Testis (tissue), 3 donors: ENCODE measurements around the gene ANXA9. TPM values are rescaled to one million over a fixed set of nuclear protein-coding genes. Genes with fewer than 3 reads are reported as not detected.
A peak's percentile ranks its signal among the peaks of the same experiment; 100 is the strongest.

Experiments used
- DNase-seq: peaks from one replicate; pipeline ENCODE4 v3.0.0-alpha.2; 2019
- H3K27ac ChIP-seq, 2 donors: fragments of 200-600 bp; sonication (generic); one replicate each; pipeline ENCODE4 v1.5.1; 2019
- H3K27me3 ChIP-seq: fragments of 200-600 bp; sonication (generic); one replicate; pipeline ENCODE4 v1.5.1; 2019
- H3K36me3 ChIP-seq: fragments of 200-600 bp; sonication (generic); one replicate; pipeline ENCODE4 v1.5.1; 2017; ENCODE audit warnings: low read depth; ENCODE audit errors: missing control alignments
- H3K4me1 ChIP-seq: fragments of 200-600 bp; sonication (generic); one replicate; pipeline ENCODE4 v1.5.1; 2019
- H3K4me3 ChIP-seq, 2 donors: fragments of 200-600 bp; sonication (generic); one replicate each; pipeline ENCODE4 v1.5.1; 2017 to 2019
- H3K9me3 ChIP-seq: fragments of 200-600 bp; sonication (generic); one replicate; pipeline ENCODE4 v1.5.1; 2017
- POLR2A ChIP-seq: fragments of 450-650 bp; IDR thresholded peaks from one replicate; pipeline ENCODE4 v1.6.1; 2017; ENCODE audit warnings: antibody characterized with exemption, mild to moderate bottlenecking, moderate library complexity
- WGBS, 2 donors: methylation state at CpG; one replicate each; pipeline ENCODE4 v1.1.5; 2018; 5-methylcytosine and 5-hydroxymethylcytosine counted together
- intact Hi-C: fragments of 100-400 bp; cut with DNase I; formaldehyde crosslinking; loops from one replicate; pipeline ENCODE4 v1.15.1; 2023; ENCODE audit warnings: low total_unique reads
- polyA plus RNA-seq: library from polyadenylated mRNA; stranded (reverse); fragments of 350-450 nt; fragmentation: Illumina TruSeq; extraction: RNeasy Lipid Tissue Mini Kit (QIAGEN cat#74804); gene quantifications from one replicate; pipeline ENCODE4 v1.2.3, GENCODE V29; 2014; ENCODE audit warnings: low read depth, low replicate concordance; ENCODE audit not compliant: insufficient read depth
- total RNA-seq, 2 donors: library from RNA; depleted of rRNA; stranded (reverse); fragments of >200 nt; gene quantifications; one replicate each; pipeline ENCODE4 v1.2.3, GENCODE V29; 2016
- TF ChIP-seq, protein P1 (sequence below), 3 experiments: fragments of 450-650 bp in 2 of 3; fragments of 200-600 bp in 1 of 3; sonication (generic) in 1 of 3; IDR thresholded peaks; one replicate each; pipeline ENCODE4 v1.5.1; 2016 to 2019; ENCODE audit warnings: antibody characterized with exemption in 3 of 3, mild to moderate bottlenecking in 2 of 3, moderate library complexity in 1 of 3

Gene ANXA9
- total and polyA plus RNA-seq, 3 donors from 2014 or later, result 5.1 to 6.9 (median 5.7) TPM

DNA sequence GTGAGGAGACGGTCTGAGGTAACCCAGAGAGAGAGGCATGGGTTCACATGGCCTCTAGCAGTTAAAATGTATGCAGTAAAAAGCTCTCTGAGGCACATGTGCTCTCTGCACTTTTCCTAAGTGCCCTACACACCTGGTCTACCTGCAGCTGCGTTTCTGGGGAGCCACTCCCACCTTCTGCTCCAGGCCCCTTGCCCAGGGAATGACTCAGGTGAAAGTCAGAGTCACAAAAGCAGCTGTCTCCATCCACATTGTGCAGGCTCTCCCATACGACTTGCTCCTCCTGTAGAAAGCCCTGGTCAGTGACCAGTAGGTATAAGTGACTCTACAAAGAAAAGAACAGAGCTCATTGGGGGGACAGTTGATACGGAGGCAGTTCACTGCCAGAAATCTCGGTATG lies 15.9 kb downstream of the ANXA9 start:
- Histone ChIP-seq H3K4me1 (peaks cover 5% of the 10 kb centered on the region), H3K36me3 (no peaks in the 10 kb centered on the region), H3K4me3 (no peak overlapping the region), H3K9me3 (no peaks in the 10 kb centered on the region), H3K27ac (no peak overlapping the region), H3K27me3 (no peaks in the 10 kb centered on the region)
- DNase-seq, result no peak
- intact Hi-C loops, result no loop called here
- no peak for TF ChIP-seq POLR2A
- TF ChIP-seq, protein P1, sequence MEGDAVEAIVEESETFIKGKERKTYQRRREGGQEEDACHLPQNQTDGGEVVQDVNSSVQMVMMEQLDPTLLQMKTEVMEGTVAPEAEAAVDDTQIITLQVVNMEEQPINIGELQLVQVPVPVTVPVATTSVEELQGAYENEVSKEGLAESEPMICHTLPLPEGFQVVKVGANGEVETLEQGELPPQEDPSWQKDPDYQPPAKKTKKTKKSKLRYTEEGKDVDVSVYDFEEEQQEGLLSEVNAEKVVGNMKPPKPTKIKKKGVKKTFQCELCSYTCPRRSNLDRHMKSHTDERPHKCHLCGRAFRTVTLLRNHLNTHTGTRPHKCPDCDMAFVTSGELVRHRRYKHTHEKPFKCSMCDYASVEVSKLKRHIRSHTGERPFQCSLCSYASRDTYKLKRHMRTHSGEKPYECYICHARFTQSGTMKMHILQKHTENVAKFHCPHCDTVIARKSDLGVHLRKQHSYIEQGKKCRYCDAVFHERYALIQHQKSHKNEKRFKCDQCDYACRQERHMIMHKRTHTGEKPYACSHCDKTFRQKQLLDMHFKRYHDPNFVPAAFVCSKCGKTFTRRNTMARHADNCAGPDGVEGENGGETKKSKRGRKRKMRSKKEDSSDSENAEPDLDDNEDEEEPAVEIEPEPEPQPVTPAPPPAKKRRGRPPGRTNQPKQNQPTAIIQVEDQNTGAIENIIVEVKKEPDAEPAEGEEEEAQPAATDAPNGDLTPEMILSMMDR (IDR thresholded peaks at IDR 0.05), result no peak
- 65 to 78% methylated on average over 3 to 5 of the region's 5 CpGs for WGBS, 2 donors

DNA sequence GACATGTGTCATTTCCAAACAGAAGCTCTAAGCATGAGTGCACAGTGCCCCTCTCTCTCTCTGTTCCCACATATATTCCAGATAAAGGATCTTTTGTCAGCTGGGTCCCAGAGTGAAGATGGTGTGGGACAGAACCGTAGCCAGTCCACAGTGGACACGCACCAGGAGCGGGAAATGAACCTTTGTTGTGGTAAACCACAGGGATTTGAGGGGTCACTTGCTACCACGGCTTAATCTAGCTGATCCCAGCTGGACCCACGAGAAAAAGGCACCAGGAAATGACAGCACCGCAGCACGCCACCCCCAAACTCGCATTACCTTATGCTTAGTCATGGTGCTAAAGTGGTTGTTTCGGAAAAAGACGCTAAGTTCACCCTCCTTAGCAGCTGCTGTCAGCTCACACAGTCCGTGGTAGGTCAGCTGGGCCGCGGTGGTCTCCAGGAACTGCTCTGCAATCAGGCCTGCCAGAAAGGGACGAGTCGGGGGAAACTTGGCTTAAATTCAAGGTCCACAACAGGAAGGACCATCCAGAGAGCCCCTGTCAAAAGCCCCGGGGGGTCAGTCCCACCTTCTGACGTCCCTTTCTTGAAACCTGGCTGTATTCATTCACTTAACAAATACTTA lies 17.1 kb downstream of the ANXA9 start:
- Histone ChIP-seq H3K27ac (no peak overlapping the region), H3K9me3 (no peaks in the 10 kb centered on the region), H3K27me3 (no peaks in the 10 kb centered on the region), H3K4me1 (peaks cover 17% of the 10 kb centered on the region), H3K4me3 (no peak overlapping the region), H3K36me3 (no peaks in the 10 kb centered on the region)
- intact Hi-C loops, result no loop called here
- TF ChIP-seq, protein P1 (IDR thresholded peaks at IDR 0.05), result no peak
- TF ChIP-seq POLR2A, result no peak
- no peak for DNase-seq
- 73 to 80% methylated on average over 17 of the region's 17 CpGs for WGBS, 2 donors

DNA sequence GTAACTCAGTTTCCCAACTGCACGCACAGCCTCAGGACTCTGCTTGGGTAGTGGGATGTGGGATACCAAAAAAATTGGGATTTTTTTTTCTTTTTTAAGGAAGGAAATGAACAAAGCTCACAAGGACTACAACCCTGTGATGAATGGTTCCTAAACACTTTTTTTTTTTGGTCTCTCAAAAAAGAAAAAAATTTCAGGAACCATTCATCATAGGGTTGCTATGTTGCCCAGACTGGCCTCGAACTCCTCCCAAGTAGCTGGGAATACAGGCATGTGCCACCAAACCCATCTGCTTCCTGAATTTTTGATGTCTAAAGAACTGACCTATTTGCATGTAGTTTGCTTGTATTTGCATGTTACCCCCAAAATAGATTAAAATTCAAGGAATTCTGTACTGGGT lies 17.8 kb downstream of the ANXA9 start:
- Histone ChIP-seq H3K27ac (no peak overlapping the region), H3K27me3 (no peaks in the 10 kb centered on the region), H3K4me3 (no peak overlapping the region), H3K36me3 (no peaks in the 10 kb centered on the region), H3K4me1 (peaks cover 19% of the 10 kb centered on the region), H3K9me3 (no peaks in the 10 kb centered on the region)
- TF ChIP-seq, protein P1 (IDR thresholded peaks at IDR 0.05), result no peak
- no peak for TF ChIP-seq POLR2A
- intact Hi-C loops, result no loop called here
- no peak for DNase-seq
- WGBS, 2 donors, result 90 to 91% methylated on average over 2 of the region's 2 CpGs

DNA sequence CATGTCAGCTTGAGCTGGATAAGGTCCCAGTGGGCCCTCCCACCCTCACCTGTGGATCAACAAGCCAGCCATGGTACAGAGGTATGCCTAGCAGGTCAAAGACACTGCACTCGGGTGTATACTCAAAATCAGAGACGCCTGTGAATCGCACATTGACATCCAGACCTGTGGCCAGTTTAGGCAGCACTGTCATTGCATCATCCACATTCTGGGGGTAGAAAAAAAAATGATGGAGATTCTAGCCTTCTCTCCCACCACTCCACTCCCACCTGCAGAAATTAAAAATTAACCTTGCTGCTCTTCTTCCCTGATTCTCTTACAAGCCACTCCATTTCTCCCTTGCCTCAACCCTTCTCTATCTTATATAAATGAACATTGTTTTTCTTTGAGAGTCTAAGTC lies 18.3 kb downstream of the ANXA9 start:
- Histone ChIP-seq H3K27me3 (no peaks in the 10 kb centered on the region), H3K27ac (peak overlapping the region in 1 of 2 donors; percentile 15), H3K4me1 (peaks cover 19% of the 10 kb centered on the region), H3K36me3 (no peaks in the 10 kb centered on the region), H3K4me3 (no peak overlapping the region), H3K9me3 (no peaks in the 10 kb centered on the region)
- WGBS, 2 donors, result 96 to 100% methylated on average over 3 of the region's 3 CpGs
- intact Hi-C loops, result no loop called here
- TF ChIP-seq, protein P1 (IDR thresholded peaks at IDR 0.05), result no peak
- no peak for TF ChIP-seq POLR2A
- DNase-seq, result no peak

DNA sequence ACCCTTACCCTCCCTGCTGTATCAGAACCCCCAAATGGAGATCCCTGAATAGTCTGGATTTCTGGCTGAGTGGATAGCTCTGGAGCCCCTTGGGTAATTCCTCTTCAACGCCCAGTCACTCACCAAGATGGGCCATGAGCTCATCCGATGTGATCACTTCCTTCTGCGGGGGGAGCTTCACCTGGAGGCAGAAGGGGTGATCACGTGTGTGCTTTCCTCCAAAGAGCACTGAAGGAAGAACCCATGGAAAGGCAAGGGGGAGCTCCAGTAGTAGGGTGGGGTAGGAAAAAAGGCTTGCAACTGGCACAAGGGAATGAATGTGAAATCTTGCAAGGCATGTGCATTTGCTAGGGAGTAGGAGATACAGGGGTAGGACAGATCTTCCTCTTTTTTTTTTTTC lies 19.5 kb downstream of the ANXA9 start:
- peaks cover 19% of the 10 kb centered on the region for H3K4me1 ChIP-seq
- TF ChIP-seq, protein P1 (IDR thresholded peaks at IDR 0.05), result no peak
- no peak for TF ChIP-seq POLR2A
- DNase-seq, result peak; percentile 45
- H3K27me3 ChIP-seq, result no peaks in the 10 kb centered on the region
- H3K36me3 ChIP-seq, result no peaks in the 10 kb centered on the region
- H3K9me3 ChIP-seq, result no peaks in the 10 kb centered on the region
- no peak overlapping the region for H3K4me3 ChIP-seq
- WGBS, 2 donors, result 63 to 69% methylated on average over 4 of the region's 4 CpGs
- H3K27ac ChIP-seq, result peak overlapping the region in 1 of 2 donors; percentile 48
- intact Hi-C loops, result no loop called here
